Measurements from ENCODE around the gene NPTX2.

Gene NPTX2

DNA sequence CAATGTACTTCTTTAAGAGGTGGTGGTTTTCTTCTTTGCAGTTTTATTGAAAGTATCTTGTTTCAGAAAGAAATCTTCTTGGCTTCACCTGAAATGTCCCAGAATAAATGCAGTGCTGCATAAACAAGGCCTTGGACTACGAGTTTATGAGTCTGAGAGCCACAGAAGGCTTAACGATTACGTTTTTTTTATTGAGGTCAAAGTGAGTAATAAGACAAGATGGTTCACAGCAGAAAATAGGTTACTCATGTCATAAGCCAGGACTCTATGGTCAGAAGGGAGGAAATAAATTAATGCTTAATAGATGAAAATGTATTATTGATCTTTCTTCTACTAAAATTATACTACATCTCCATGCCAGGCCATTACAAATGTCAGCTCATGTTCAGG is 13.7 kb upstream of the NPTX2 start:
- H3K79me1 ChIP-seq (ENCODE audit: low read length), result no peaks in the 10 kb centered on the region
- H3K4ac ChIP-seq (ENCODE audit: low read depth, low read length), result no peak overlapping the region
- no peaks in the 10 kb centered on the region for H3K4me1 ChIP-seq (ENCODE audit: control insufficient read depth in 1 of 2, insufficient read depth in 2 of 2, low read length in 2 of 2)
- H2BK12ac ChIP-seq (ENCODE audit: low read length), result no peak overlapping the region
- H3K79me2 ChIP-seq (ENCODE audit: control insufficient read depth, insufficient read depth, low read length, poor library complexity), result no peaks in the 10 kb centered on the region
- H3K36me3 ChIP-seq (ENCODE audit: control insufficient read depth in 1 of 2, insufficient read depth in 2 of 2, low read length in 2 of 2), result no peaks in the 10 kb centered on the region
- no peaks in the 10 kb centered on the region for H3K9me3 ChIP-seq (ENCODE audit: insufficient read depth, low read depth, low read length)
- H3K27ac ChIP-seq (ENCODE audit: low read depth, low read length), result no peak overlapping the region
- DNase-seq, result no peak
- H2BK5ac ChIP-seq (ENCODE audit: low read depth, low read length, poor library complexity), result no peak overlapping the region
- H3K14ac ChIP-seq (ENCODE audit: low read length), result no peak overlapping the region
- H4K91ac ChIP-seq (ENCODE audit: low read depth, low read length), result no peak overlapping the region
- H3K27me3 ChIP-seq (ENCODE audit: insufficient read depth, low read length), result no peaks in the 10 kb centered on the region
- H3K23ac ChIP-seq (ENCODE audit: low read length), result no peak overlapping the region
- H2BK120ac ChIP-seq (ENCODE audit: insufficient read depth, low read length, poor library complexity), result no peak overlapping the region
- no peak overlapping the region for H2AK5ac ChIP-seq (ENCODE audit: low read length)
- no peak overlapping the region for H3K9ac ChIP-seq (ENCODE audit: low read length)
- H4K8ac ChIP-seq (ENCODE audit: low read depth, low read length), result no peak overlapping the region
- H2AFZ ChIP-seq (ENCODE audit: insufficient read depth, low read length, poor library complexity), result no peak overlapping the region
- WGBS (ENCODE audit: extremely low coverage, insufficient coverage, insufficient read length), result no CpG with 5 or more reads among the region's 3 CpGs
- H4K12ac ChIP-seq (ENCODE audit: low read depth, low read length), result no peak overlapping the region
- H3K4me3 ChIP-seq (ENCODE audit: low read depth, low read length), result no peak overlapping the region
- H3K4me2 ChIP-seq (ENCODE audit: low read length), result no peak overlapping the region
- no peak overlapping the region for H3K18ac ChIP-seq (ENCODE audit: low read length)

DNA sequence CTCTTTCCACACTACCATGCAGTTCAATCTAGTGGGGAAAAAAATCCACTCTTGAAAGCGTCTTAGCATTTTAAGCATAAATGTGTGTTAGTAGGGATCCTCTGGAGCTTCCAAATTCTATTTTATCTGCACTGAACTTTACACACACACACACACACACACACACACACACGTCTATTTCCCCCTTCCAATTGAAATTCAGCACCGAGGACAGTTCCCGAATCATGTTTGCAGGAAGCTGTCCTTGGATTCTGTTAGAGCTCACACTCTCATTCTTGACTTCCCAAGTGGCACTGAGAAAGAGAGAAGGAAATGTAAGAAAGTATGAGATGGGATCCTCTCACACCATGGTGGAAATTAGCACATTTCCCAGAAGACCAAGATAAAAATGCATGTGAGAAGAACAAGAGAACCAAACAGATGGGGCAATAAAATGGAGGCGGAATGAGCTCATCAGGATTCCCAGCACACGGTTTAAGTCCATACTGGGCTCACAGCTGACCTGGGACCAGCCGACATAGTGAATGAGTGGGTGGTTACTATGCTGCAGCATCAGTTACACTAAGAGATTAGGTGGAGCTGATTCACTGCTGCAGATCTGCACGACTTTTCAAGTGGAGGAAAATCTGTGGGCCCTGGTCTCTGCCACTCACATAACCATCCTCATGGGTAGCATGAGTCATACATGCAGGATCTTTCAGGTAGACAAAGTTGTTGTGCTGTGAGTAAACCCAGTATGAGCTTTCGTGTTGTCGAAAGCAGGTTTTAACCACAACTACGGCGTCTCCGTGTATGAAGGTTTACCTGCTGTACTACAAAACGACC is 3.3 kb upstream of the NPTX2 start:
- Histone ChIP-seq H2BK12ac (ENCODE audit: low read length) (no peak overlapping the region), H3K27ac (ENCODE audit: low read depth, low read length) (no peak overlapping the region), H4K8ac (ENCODE audit: low read depth, low read length) (no peak overlapping the region), H3K18ac (ENCODE audit: low read length) (no peak overlapping the region), H3K23ac (ENCODE audit: low read length) (no peak overlapping the region), H3K14ac (ENCODE audit: low read length) (no peak overlapping the region), H3K79me1 (ENCODE audit: low read length) (no peaks in the 10 kb centered on the region), H2BK120ac (ENCODE audit: insufficient read depth, low read length, poor library complexity) (no peak overlapping the region), H3K36me3 (ENCODE audit: control insufficient read depth in 1 of 2, insufficient read depth in 2 of 2, low read length in 2 of 2) (no peaks in the 10 kb centered on the region), H3K9me3 (ENCODE audit: insufficient read depth, low read depth, low read length) (peaks cover 9% of the 10 kb centered on the region), H2BK5ac (ENCODE audit: low read depth, low read length, poor library complexity) (no peak overlapping the region), H3K79me2 (ENCODE audit: control insufficient read depth, insufficient read depth, low read length, poor library complexity) (no peaks in the 10 kb centered on the region), H3K4me3 (ENCODE audit: low read depth, low read length) (no peak overlapping the region), H3K4ac (ENCODE audit: low read depth, low read length) (no peak overlapping the region), H3K27me3 (ENCODE audit: insufficient read depth, low read length) (peaks cover 31% of the 10 kb centered on the region), H3K4me2 (ENCODE audit: low read length) (no peak overlapping the region), H3K9ac (ENCODE audit: low read length) (no peak overlapping the region), H2AK5ac (ENCODE audit: low read length) (no peak overlapping the region), H2AFZ (ENCODE audit: insufficient read depth, low read length, poor library complexity) (no peak overlapping the region), H4K91ac (ENCODE audit: low read depth, low read length) (no peak overlapping the region), H4K12ac (ENCODE audit: low read depth, low read length) (no peak overlapping the region), H3K4me1 (ENCODE audit: control insufficient read depth in 1 of 2, insufficient read depth in 2 of 2, low read length in 2 of 2) (peaks cover 9% of the 10 kb centered on the region in 2 experiments)
- WGBS (ENCODE audit: extremely low coverage, insufficient coverage, insufficient read length), result no CpG with 5 or more reads among the region's 14 CpGs
- peak in 1 of 2 donors; percentile 38 for DNase-seq

DNA sequence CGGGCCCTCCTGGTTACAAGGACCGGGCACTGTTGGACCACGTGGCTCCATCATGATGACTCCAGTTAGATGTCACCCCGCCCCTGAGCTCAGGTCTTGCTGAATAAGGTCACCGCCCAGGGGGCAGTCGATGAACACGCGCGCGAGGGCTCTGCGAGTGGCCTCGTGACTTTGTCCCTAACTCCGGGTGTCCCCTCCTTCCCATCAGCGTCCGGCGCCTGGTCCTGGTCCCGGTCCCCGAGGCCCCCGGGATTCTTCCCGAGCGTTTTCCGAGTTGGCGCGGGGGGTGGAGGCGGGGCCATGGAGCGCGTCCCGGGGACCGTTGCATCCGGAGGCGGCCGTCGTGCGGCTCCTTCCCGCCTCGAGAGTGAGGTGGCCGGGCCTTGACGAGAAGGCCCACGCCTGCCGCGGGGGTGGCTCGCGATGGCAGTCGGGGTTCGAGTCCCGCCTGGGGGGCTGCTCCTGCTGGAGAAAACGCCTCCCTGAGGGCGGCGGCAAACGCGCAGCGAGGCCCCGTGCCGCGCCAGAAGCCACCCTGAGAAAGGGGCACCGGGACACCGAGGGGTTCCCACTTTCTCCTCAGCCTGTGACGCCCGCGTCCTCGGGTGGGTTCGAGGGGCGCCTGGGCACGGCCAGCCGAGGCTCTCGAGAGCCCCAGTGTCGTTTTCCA is 569 bp upstream of the NPTX2 start:
- Histone ChIP-seq H3K4me3 (ENCODE audit: low read depth, low read length) (no peak overlapping the region), H4K8ac (ENCODE audit: low read depth, low read length) (no peak overlapping the region), H3K18ac (ENCODE audit: low read length) (no peak overlapping the region), H2BK12ac (ENCODE audit: low read length) (no peak overlapping the region), H3K4me1 (ENCODE audit: control insufficient read depth in 1 of 2, insufficient read depth in 2 of 2, low read length in 2 of 2) (peaks cover 9% of the 10 kb centered on the region in 2 experiments), H3K27me3 (ENCODE audit: insufficient read depth, low read length) (peaks cover 42% of the 10 kb centered on the region), H3K36me3 (ENCODE audit: control insufficient read depth in 1 of 2, insufficient read depth in 2 of 2, low read length in 2 of 2) (no peaks in the 10 kb centered on the region), H3K9ac (ENCODE audit: low read length) (no peak overlapping the region), H2BK5ac (ENCODE audit: low read depth, low read length, poor library complexity) (no peak overlapping the region), H2BK120ac (ENCODE audit: insufficient read depth, low read length, poor library complexity) (no peak overlapping the region), H3K14ac (ENCODE audit: low read length) (no peak overlapping the region), H2AK5ac (ENCODE audit: low read length) (no peak overlapping the region), H2AFZ (ENCODE audit: insufficient read depth, low read length, poor library complexity) (no peak overlapping the region), H3K9me3 (ENCODE audit: insufficient read depth, low read depth, low read length) (peaks cover 9% of the 10 kb centered on the region), H3K79me2 (ENCODE audit: control insufficient read depth, insufficient read depth, low read length, poor library complexity) (no peaks in the 10 kb centered on the region), H3K4me2 (ENCODE audit: low read length) (peak overlapping the region; percentile 62), H4K91ac (ENCODE audit: low read depth, low read length) (no peak overlapping the region), H3K79me1 (ENCODE audit: low read length) (no peaks in the 10 kb centered on the region), H3K23ac (ENCODE audit: low read length) (no peak overlapping the region), H4K12ac (ENCODE audit: low read depth, low read length) (no peak overlapping the region), H3K4ac (ENCODE audit: low read depth, low read length) (no peak overlapping the region), H3K27ac (ENCODE audit: low read depth, low read length) (no peak overlapping the region)
- no peak for DNase-seq
- no CpG with 5 or more reads among the region's 67 CpGs for WGBS (ENCODE audit: extremely low coverage, insufficient coverage, insufficient read length)

DNA sequence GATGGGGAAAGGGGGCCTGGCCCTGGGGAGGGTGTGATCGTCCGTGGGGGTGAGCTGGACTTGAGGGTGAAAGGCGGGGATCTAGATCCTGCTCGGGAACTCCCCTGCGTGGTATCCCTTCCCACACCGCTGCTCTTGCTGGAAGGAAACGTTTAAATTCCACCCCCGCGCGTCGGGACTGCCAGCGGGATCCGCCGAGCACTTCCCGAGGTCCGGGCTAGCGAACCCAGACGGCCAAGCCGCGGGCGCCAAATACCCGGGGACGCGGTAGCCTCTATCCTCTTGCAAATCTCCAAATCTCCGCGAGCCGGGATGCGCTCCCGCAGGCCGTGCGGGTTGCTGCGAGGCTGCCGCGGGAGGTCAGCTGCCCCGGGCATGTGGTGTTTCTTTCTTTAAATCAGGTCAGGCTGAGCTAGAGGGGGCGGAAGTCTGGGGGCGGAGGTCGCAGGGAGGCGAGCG is 904 bp downstream of the NPTX2 start:
- H3K27me3 ChIP-seq (ENCODE audit: insufficient read depth, low read length), result peaks cover 42% of the 10 kb centered on the region
- no peaks in the 10 kb centered on the region for H3K36me3 ChIP-seq (ENCODE audit: control insufficient read depth in 1 of 2, insufficient read depth in 2 of 2, low read length in 2 of 2)
- no peak overlapping the region for H2AK5ac ChIP-seq (ENCODE audit: low read length)
- H3K18ac ChIP-seq (ENCODE audit: low read length), result no peak overlapping the region
- H3K4me2 ChIP-seq (ENCODE audit: low read length), result peak overlapping the region; percentile 62
- no peak overlapping the region for H4K91ac ChIP-seq (ENCODE audit: low read depth, low read length)
- H3K79me2 ChIP-seq (ENCODE audit: control insufficient read depth, insufficient read depth, low read length, poor library complexity), result no peaks in the 10 kb centered on the region
- no peak overlapping the region for H2BK12ac ChIP-seq (ENCODE audit: low read length)
- H3K4me1 ChIP-seq (ENCODE audit: control insufficient read depth in 1 of 2, insufficient read depth in 2 of 2, low read length in 2 of 2), result peaks cover 9% of the 10 kb centered on the region in 2 experiments
- H4K12ac ChIP-seq (ENCODE audit: low read depth, low read length), result no peak overlapping the region
- no peaks in the 10 kb centered on the region for H3K79me1 ChIP-seq (ENCODE audit: low read length)
- H2BK120ac ChIP-seq (ENCODE audit: insufficient read depth, low read length, poor library complexity), result no peak overlapping the region
- no peak for DNase-seq
- no peak overlapping the region for H3K9ac ChIP-seq (ENCODE audit: low read length)
- no peak overlapping the region for H3K4ac ChIP-seq (ENCODE audit: low read depth, low read length)
- no peak overlapping the region for H3K14ac ChIP-seq (ENCODE audit: low read length)
- WGBS (ENCODE audit: extremely low coverage, insufficient coverage, insufficient read length), result no CpG with 5 or more reads among the region's 40 CpGs
- no peak overlapping the region for H2AFZ ChIP-seq (ENCODE audit: insufficient read depth, low read length, poor library complexity)
- peak overlapping the region; percentile 52 for H3K4me3 ChIP-seq (ENCODE audit: low read depth, low read length)
- no peak overlapping the region for H4K8ac ChIP-seq (ENCODE audit: low read depth, low read length)
- H2BK5ac ChIP-seq (ENCODE audit: low read depth, low read length, poor library complexity), result no peak overlapping the region
- no peak overlapping the region for H3K27ac ChIP-seq (ENCODE audit: low read depth, low read length)
- H3K9me3 ChIP-seq (ENCODE audit: insufficient read depth, low read depth, low read length), result peaks cover 9% of the 10 kb centered on the region
- H3K23ac ChIP-seq (ENCODE audit: low read length), result no peak overlapping the region
